ENCODE data around the gene ATRN.

The ATRN gene

GRCh38 chr20:3660262-3661059 lies 189.6 kb downstream of the ATRN start:
- no peak for FAIRE-seq

- no peak for FAIRE-seq
These were observed 190.4 kb downstream of the ATRN start for GRCh38 chr20:3661060-3661813.

- FAIRE-seq = no peak
These were observed 191.2 kb downstream of the ATRN start for GRCh38 chr20:3661814-3662665.

- FAIRE-seq = no peak
These were observed 192.3 kb downstream of the ATRN start, which contains the start of gene GFRA4 for GRCh38 chr20:3663031-3663701. GFRA4 (minus strand) TSS chr20:3663399; CDS start chr20:3663399, 0 bp downstream.

- no peak for FAIRE-seq
These were observed 193.0 kb downstream of the ATRN start for GRCh38 chr20:3663858-3664257.

- FAIRE-seq = no peak
These were observed 196.7 kb downstream of the ATRN start for GRCh38 chr20:3667434-3668037.

GRCh38 chr20:3669710-3670367 lies 199.0 kb downstream of the ATRN start:
- FAIRE-seq = no peak

GRCh38 chr20:3670511-3670910 lies 199.7 kb downstream of the ATRN start:
- no peak for FAIRE-seq

- no peak for FAIRE-seq
These were observed 200.1 kb downstream of the ATRN start for GRCh38 chr20:3670945-3671344.

- FAIRE-seq = no peak
These were observed 201.2 kb downstream of the ATRN start for GRCh38 chr20:3671986-3672546.

- no peak for FAIRE-seq
These were observed 201.8 kb downstream of the ATRN start for GRCh38 chr20:3672547-3673171.

GRCh38 chr20:3673221-3674070 lies 202.6 kb downstream of the ATRN start:
- FAIRE-seq = no peak

- FAIRE-seq = no peak
These were observed 203.6 kb downstream of the ATRN start for GRCh38 chr20:3674447-3674846.

- no peak for FAIRE-seq
These were observed 204.4 kb downstream of the ATRN start for GRCh38 chr20:3674995-3675900.

- FAIRE-seq = no peak
These were observed 206.9 kb downstream of the ATRN start for GRCh38 chr20:3677733-3678132.

- no peak for FAIRE-seq
These were observed 207.4 kb downstream of the ATRN start for GRCh38 chr20:3678198-3678597.

- no peak for FAIRE-seq
These were observed 208.3 kb downstream of the ATRN start for GRCh38 chr20:3678856-3679720.
